ENCODE results near the gene PHACTR1. TPM values are rescaled to one million over a fixed set of nuclear protein-coding genes. Genes with fewer than 3 reads are reported as not detected.

Gene PHACTR1
- total and polyA plus RNA-seq, 3 donors from 2014 or later = 5.1 to 7.6 (median 6.5) TPM

GRCh38 chr6:12961761-12962160, 245.2 kb downstream of the PHACTR1 start:
- WGBS, 2 donors = 79 to 89% methylated on average over 4 of the region's 4 CpGs
- TF ChIP-seq CTCF (IDR thresholded peaks at IDR 0.05) (no peak), POLR2A (IDR thresholded peaks at IDR 0.05) (no peak)

GRCh38 chr6:12962529-12962928, 246.0 kb downstream of the PHACTR1 start:
- DNase-seq = no peak
- TF ChIP-seq POLR2A (IDR thresholded peaks at IDR 0.05) (no peak), CTCF (IDR thresholded peaks at IDR 0.05) (no peak)
- intact Hi-C loops (cut with DNase I; ENCODE audit: low total_unique reads) = no loop called here
- H3K27ac ChIP-seq = no peak overlapping the region
- no peaks in the 10 kb centered on the region for H3K9me3 ChIP-seq
- WGBS, 2 donors = 86 to 87% methylated on average over 1 of the region's 1 CpG
- H3K4me3 ChIP-seq = no peak overlapping the region
- no peaks in the 10 kb centered on the region for H3K36me3 ChIP-seq (ENCODE audit: low read depth, missing control alignments)
- peaks cover 9% of the 10 kb centered on the region for H3K4me1 ChIP-seq
- no peaks in the 10 kb centered on the region for H3K27me3 ChIP-seq

More at GRCh38 chr6:12961761-12962160, 245.2 kb downstream of the PHACTR1 start:
- no peaks in the 10 kb centered on the region for H3K27me3 ChIP-seq
- no peak overlapping the region for H3K27ac ChIP-seq
- H3K9me3 ChIP-seq = no peaks in the 10 kb centered on the region
- no peaks in the 10 kb centered on the region for H3K36me3 ChIP-seq (ENCODE audit: low read depth, missing control alignments)
- intact Hi-C loops (cut with DNase I; ENCODE audit: low total_unique reads) = no loop called here
- no peak overlapping the region for H3K4me3 ChIP-seq
- peaks cover 9% of the 10 kb centered on the region for H3K4me1 ChIP-seq
- no peak for DNase-seq

- TF ChIP-seq CTCF (IDR thresholded peaks at IDR 0.05) (no peak), POLR2A (IDR thresholded peaks at IDR 0.05) (no peak)
Measured at GRCh38 chr6:12962987-12963386, 246.4 kb downstream of the PHACTR1 start.

GRCh38 chr6:12963567-12963966, 247.0 kb downstream of the PHACTR1 start:
- DNase-seq = no peak
- intact Hi-C loops (cut with DNase I; ENCODE audit: low total_unique reads) = no loop called here
- no peak for TF ChIP-seq CTCF (IDR thresholded peaks at IDR 0.05)
- no peak for TF ChIP-seq POLR2A (IDR thresholded peaks at IDR 0.05)
- no peaks in the 10 kb centered on the region for H3K36me3 ChIP-seq (ENCODE audit: low read depth, missing control alignments)
- no peaks in the 10 kb centered on the region for H3K27me3 ChIP-seq
- H3K4me3 ChIP-seq = no peak overlapping the region
- WGBS, 2 donors = 76 to 77% methylated on average over 4 of the region's 4 CpGs
- no peaks in the 10 kb centered on the region for H3K9me3 ChIP-seq
- peaks cover 2% of the 10 kb centered on the region for H3K4me1 ChIP-seq
- no peak overlapping the region for H3K27ac ChIP-seq

More at GRCh38 chr6:12962987-12963386, 246.4 kb downstream of the PHACTR1 start:
- intact Hi-C loops (cut with DNase I; ENCODE audit: low total_unique reads) = no loop called here
- Histone ChIP-seq H3K9me3 (no peaks in the 10 kb centered on the region), H3K4me1 (peaks cover 8% of the 10 kb centered on the region), H3K36me3 (ENCODE audit: low read depth, missing control alignments) (no peaks in the 10 kb centered on the region), H3K27me3 (no peaks in the 10 kb centered on the region), H3K4me3 (no peak overlapping the region), H3K27ac (no peak overlapping the region)
- WGBS, 2 donors = 80 to 85% methylated on average over 5 of the region's 5 CpGs
- DNase-seq = no peak

- TF ChIP-seq CTCF (IDR thresholded peaks at IDR 0.05) = no peak
- no peak for TF ChIP-seq POLR2A (IDR thresholded peaks at IDR 0.05)
- H3K27ac ChIP-seq = no peak overlapping the region
- WGBS, 2 donors = 77 to 81% methylated on average over 7 of the region's 7 CpGs
- intact Hi-C loops (cut with DNase I; ENCODE audit: low total_unique reads) = no loop called here
- no peaks in the 10 kb centered on the region for H3K9me3 ChIP-seq
- H3K4me1 ChIP-seq = no peaks in the 10 kb centered on the region
- DNase-seq = no peak
- H3K36me3 ChIP-seq (ENCODE audit: low read depth, missing control alignments) = no peaks in the 10 kb centered on the region
- no peak overlapping the region for H3K4me3 ChIP-seq
- no peaks in the 10 kb centered on the region for H3K27me3 ChIP-seq
Measured at GRCh38 chr6:12967686-12968085, 251.1 kb downstream of the PHACTR1 start.

Data from testis (tissue), 3 donors.